ENCODE measurements around the gene MAN1B1. TPM values are rescaled to one million over a fixed set of nuclear protein-coding genes. Genes with fewer than 3 reads are reported as not detected.

Gene MAN1B1
- total RNA-seq, 1 donor from 2014 or later = 54.0 TPM

GRCh38 chr9:137136261-137136880 lies 49.6 kb downstream of the MAN1B1 start:
- Mint-ChIP-seq H3K4me1 (no peaks in the 10 kb centered on the region), H3K27ac (ENCODE audit: unreplicated experiment) (no peak overlapping the region), H3K9me3 (no peaks in the 10 kb centered on the region), H3K4me3 (no peak overlapping the region), H3K27me3 (ENCODE audit: low read depth) (peaks cover 87% of the 10 kb centered on the region), H3K36me3 (ENCODE audit: low read depth) (no peaks in the 10 kb centered on the region)
- TF ChIP-seq, protein P1, sequence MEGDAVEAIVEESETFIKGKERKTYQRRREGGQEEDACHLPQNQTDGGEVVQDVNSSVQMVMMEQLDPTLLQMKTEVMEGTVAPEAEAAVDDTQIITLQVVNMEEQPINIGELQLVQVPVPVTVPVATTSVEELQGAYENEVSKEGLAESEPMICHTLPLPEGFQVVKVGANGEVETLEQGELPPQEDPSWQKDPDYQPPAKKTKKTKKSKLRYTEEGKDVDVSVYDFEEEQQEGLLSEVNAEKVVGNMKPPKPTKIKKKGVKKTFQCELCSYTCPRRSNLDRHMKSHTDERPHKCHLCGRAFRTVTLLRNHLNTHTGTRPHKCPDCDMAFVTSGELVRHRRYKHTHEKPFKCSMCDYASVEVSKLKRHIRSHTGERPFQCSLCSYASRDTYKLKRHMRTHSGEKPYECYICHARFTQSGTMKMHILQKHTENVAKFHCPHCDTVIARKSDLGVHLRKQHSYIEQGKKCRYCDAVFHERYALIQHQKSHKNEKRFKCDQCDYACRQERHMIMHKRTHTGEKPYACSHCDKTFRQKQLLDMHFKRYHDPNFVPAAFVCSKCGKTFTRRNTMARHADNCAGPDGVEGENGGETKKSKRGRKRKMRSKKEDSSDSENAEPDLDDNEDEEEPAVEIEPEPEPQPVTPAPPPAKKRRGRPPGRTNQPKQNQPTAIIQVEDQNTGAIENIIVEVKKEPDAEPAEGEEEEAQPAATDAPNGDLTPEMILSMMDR (conservative IDR thresholded peaks at IDR 0.05) = no peak
- DNase-seq (ENCODE audit: low read depth, low spot score) = no peak

GRCh38 chr9:137136881-137137607 lies 50.3 kb downstream of the MAN1B1 start:
- H3K9me3 Mint-ChIP-seq = no peaks in the 10 kb centered on the region
- H3K27me3 Mint-ChIP-seq (ENCODE audit: low read depth) = peaks cover 91% of the 10 kb centered on the region
- TF ChIP-seq, protein P1 (conservative IDR thresholded peaks at IDR 0.05) = no peak
- no peak for DNase-seq (ENCODE audit: low read depth, low spot score)
- H3K27ac Mint-ChIP-seq (ENCODE audit: unreplicated experiment) = no peak overlapping the region
- H3K36me3 Mint-ChIP-seq (ENCODE audit: low read depth) = no peaks in the 10 kb centered on the region
- H3K4me3 Mint-ChIP-seq = no peak overlapping the region
- no peaks in the 10 kb centered on the region for H3K4me1 Mint-ChIP-seq

- Mint-ChIP-seq H3K36me3 (ENCODE audit: low read depth) (no peaks in the 10 kb centered on the region), H3K4me3 (no peak overlapping the region), H3K9me3 (no peaks in the 10 kb centered on the region), H3K27me3 (ENCODE audit: low read depth) (peaks cover 94% of the 10 kb centered on the region), H3K4me1 (no peaks in the 10 kb centered on the region), H3K27ac (ENCODE audit: unreplicated experiment) (no peak overlapping the region)
- TF ChIP-seq, protein P1 (conservative IDR thresholded peaks at IDR 0.05) = no peak
- DNase-seq (ENCODE audit: low read depth, low spot score) = no peak
Observed at GRCh38 chr9:137138058-137138721, 51.4 kb downstream of the MAN1B1 start.

GRCh38 chr9:137138722-137139467 lies 52.1 kb downstream of the MAN1B1 start, which contains the start of gene GRIN1:
Gene GRIN1 (plus strand): TSS chr9:137139154. CDS start chr9:137139487, 333 bp downstream.
- Mint-ChIP-seq H3K4me1 (no peaks in the 10 kb centered on the region), H3K27me3 (ENCODE audit: low read depth) (peaks cover 96% of the 10 kb centered on the region), H3K9me3 (no peaks in the 10 kb centered on the region), H3K36me3 (ENCODE audit: low read depth) (no peaks in the 10 kb centered on the region), H3K4me3 (no peak within 1 kb of the TSS), H3K27ac (ENCODE audit: unreplicated experiment) (no peak within 1 kb of the TSS)
- TF ChIP-seq, protein P1 (conservative IDR thresholded peaks at IDR 0.05) = no peak
- DNase-seq (ENCODE audit: low read depth, low spot score) = no peak

GRCh38 chr9:137139468-137140150 lies 52.8 kb downstream of the MAN1B1 start:
- TF ChIP-seq, protein P1 (conservative IDR thresholded peaks at IDR 0.05) = no peak
- H3K4me3 Mint-ChIP-seq = no peak overlapping the region
- H3K27me3 Mint-ChIP-seq (ENCODE audit: low read depth) = peaks cover 95% of the 10 kb centered on the region
- no peaks in the 10 kb centered on the region for H3K4me1 Mint-ChIP-seq
- no peak overlapping the region for H3K27ac Mint-ChIP-seq (ENCODE audit: unreplicated experiment)
- DNase-seq (ENCODE audit: low read depth, low spot score) = no peak
- H3K36me3 Mint-ChIP-seq (ENCODE audit: low read depth) = no peaks in the 10 kb centered on the region
- H3K9me3 Mint-ChIP-seq = no peaks in the 10 kb centered on the region

Data from neural crest cell (in vitro differentiated cells).